Hematopoietic multipotent progenitor cell (in vitro differentiated cells): ENCODE results near the gene PTBP1. TPM values are rescaled to one million over a fixed set of nuclear protein-coding genes. Genes with fewer than 3 reads are reported as not detected.
"Not testable (repeated sequence)": the region's sequence is repeated elsewhere in the genome, so short reads cannot be mapped to it uniquely, and the experiment has no call there.

Experiments used
- DNase-seq, 3 donors: peaks; one replicate each; pipeline ENCODE4 v3.0.0-alpha.2; 2011 to 2015; ENCODE audit warnings: low read depth in 2 of 3, low spot score in 2 of 3
- total RNA-seq: library from RNA; depleted of rRNA; stranded (reverse); fragments of >200 nt; gene quantifications from one replicate; pipeline ENCODE4 v1.2.3, GENCODE V29; 2012

PTBP1 gene
- total RNA-seq, 1 donor, result 348 TPM

DNA sequence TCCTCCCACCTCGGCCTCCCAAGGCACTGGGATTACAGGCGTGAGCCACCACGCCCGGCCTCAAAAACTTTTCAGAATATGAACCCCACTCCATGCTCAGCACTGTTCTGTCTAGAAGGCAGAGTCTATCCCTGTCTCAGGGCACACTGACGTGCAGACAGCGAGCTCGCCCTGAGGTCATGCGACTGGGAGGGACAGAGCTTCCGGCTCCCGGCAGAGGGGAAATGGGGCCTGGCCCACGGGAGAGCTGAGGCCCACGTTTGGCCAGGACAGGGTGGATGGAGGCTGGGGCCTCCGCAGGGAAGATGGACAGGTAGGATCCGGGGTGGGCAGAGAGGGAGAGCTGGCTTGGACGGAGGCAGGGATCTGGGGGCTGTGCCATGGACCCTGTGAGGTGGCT lies 27.6 kb downstream of the PTBP1 start:
- DNase-seq, result no peak

GRCh38 chr19:825897-826644 lies 28.8 kb downstream of the PTBP1 start:
- no peak for DNase-seq

- DNase-seq, result no peak
Observed at GRCh38 chr19:827314-827709, 30.1 kb downstream of the PTBP1 start.

DNA sequence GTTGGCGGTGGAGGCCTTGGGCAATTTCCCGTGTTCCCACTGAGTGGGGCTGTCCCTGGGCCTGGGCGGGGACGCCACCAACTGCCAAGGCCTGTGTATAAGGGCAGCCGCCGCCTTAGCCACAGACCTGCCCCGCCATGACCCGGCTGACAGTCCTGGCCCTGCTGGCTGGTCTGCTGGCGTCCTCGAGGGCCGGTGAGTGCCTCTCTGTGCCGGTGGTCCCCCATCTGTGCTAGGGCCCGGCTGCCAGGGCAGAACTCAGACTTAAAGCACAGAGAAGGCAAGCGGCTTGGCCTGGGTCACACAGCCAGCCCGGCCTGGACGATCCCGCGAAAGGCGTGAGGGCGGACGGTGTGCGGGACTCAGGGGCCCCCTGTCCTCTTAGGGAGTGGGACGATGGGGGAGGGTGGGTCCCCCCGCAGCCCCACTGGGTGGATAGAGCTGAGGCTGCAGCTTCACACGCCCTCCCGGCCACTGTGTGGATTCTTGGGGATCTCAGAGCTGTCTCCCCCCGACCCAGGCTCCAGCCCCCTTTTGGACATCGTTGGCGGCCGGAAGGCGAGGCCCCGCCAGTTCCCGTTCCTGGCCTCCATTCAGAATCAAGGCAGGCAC lies 30.6 kb downstream of the PTBP1 start, which contains the start of gene AZU1:
Gene AZU1, plus strand, starts transcription at position 128 of the 612 bp plus-strand sequence. Its CDS starts 10 bp downstream, at position 138.
- DNase-seq, result no peak

- no peak for DNase-seq
Observed at GRCh38 chr19:829129-829758, 32.0 kb downstream of the PTBP1 start.

DNA sequence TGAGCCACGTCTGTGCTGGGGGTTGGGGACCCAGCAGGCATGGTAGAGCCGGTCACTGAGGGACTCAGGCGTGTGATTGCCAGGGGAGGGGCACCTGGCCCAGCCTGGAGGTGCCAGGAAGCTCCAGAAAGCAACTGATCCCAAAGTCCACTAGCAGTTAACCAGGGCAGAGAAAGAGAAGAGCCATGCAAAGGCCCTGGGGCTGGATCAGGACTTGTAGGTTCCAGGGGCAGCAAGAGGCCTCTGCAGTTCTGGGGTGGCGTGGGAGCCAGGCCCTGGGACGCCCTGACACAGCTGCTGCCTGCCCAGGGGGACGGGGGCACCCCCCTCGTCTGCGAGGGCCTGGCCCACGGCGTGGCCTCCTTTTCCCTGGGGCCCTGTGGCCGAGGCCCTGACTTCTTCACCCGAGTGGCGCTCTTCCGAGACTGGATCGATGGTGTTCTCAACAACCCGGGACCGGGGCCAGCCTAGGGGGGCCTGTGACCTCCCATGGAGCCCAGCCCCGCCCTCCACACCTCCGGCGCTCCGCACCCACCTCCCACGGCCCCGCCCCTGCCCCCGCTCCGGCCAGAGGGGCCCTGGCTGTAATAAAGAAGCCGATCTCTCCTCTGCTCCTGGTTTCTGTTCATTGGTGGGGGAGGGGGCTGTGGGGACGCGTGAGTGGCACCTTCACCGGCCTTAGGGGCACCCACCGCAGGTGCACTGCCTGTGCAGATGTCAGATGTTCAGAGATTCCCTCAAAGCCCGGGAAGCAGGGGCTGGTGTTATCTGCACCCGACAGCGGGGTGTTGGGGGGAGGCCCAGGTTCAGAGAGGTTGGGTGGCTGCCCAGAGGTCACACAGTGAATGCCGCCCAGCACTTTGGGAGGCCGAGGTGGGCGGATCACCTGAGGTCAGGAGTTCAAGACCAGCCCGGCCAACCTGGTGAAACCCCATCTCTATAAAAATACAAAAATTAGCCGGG lies 34.4 kb downstream of the PTBP1 start:
- DNase-seq, result no peak

- DNase-seq, result no peak
Observed at GRCh38 chr19:834216-834615, 37.0 kb downstream of the PTBP1 start.

DNA sequence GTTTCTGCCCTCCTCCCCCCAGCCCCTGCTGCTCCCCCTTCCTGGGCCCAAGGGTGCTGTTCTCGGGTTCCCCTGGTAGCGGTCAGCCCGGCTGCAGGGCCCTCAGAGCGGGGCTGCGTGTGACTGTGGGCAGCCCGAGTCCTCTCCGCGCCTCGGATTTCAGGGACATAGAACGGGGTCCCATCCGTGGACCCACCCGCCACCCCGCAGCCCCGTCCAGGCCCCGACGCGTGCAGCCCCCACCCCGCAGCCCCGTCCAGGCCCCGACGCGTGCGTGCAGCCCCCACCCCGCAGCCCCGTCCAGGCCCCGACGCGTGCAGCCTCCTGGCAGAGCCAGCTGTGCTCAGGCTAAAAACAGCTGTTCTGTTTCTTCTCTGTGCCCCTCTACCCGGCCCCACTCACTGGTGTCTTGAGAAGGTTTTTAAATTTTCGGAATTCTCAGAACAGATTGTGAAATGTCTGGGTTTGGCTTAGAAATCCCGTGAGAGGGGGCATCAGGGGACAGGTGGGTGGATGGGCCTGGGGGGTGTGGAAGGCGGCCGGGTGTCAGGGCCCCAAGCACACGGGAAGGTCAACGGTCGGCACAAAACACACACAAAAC lies 38.1 kb downstream of the PTBP1 start:
- DNase-seq, result no peak

- no peak for DNase-seq
Observed at GRCh38 chr19:840519-841206, 43.4 kb downstream of the PTBP1 start, which contains the start of gene PRTN3. Gene PRTN3 (plus strand): TSS chr19:840999. CDS start chr19:841009, 10 bp downstream.

GRCh38 chr19:842802-843179 lies 45.5 kb downstream of the PTBP1 start:
- not testable (repeated sequence) for DNase-seq

DNA sequence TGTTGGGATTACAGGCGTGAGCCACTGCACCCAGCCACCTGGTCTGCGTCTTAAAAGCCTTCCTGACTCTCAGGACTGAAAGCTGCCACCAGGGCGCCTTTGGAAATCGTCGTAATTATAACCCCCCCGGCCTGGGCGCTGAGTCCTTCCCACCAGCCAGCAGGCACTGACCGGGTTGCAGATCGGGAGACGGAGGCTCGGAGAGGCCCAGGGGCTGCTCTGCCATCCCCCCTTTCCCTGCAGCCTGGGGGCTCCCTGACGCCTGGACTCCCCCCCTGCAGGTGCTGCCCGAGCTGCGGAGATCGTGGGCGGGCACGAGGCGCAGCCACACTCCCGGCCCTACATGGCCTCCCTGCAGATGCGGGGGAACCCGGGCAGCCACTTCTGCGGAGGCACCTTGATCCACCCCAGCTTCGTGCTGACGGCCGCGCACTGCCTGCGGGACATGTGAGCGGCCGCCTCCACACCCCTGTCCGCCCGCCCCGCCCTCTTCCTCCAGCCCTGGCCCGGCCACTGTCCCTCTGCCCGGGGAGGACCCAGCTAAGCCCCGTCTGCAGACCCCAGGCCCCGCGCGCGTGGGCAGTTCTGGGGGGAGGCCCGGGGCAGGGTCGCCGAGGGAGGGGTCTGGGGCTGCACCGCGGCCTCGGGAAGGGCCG lies 46.1 kb downstream of the PTBP1 start:
- no peak for DNase-seq

DNA sequence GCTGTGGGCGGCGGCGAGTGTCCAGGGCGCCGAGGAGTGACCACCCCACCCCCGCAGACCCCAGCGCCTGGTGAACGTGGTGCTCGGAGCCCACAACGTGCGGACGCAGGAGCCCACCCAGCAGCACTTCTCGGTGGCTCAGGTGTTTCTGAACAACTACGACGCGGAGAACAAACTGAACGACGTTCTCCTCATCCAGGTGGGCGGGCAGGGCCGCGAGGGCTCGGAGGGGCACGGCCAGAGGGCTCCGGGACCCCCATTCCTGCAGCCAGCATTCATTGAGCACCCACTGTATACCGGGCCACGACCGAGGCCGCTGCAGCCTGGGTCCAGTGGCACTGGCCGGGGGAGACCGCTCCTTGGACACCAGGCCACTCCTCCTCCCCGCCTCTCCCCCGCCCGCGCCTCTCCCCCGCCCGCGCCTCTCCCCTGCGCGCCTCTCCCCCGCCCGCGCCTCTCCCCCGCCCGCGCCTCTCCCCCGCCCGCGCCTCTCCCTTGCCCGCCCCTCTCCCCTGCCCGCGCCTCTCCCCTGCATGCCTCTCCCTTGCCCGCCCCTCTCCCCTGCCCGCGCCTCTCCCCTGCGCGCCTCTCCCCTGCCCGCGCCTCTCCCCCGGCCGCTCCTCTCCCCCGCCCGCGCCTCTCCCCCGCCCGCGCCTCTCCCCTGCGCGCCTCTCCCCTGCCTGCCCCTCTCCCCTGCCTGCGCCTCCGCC lies 46.7 kb downstream of the PTBP1 start:
- DNase-seq, result no peak

DNA sequence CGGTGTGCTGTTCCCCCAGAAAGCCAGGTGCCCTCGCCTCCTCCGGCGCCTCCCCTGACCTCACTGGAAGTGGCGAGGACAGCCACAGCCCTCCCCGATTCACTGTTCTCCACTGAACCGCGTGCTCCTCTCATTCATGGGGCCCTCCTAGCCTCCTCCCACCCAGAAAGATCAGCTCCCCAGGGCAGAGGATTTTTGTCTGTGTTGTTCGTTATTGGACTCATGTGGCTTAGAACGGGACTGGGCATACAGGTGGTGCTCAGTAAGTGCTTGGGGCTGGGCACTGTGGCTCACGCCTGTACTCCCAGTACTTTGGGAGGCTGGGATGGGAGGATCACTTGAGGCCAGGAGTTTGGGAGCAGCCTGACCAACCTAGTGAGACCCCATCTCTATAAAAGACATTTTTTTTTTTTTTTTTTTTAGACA lies 47.3 kb downstream of the PTBP1 start:
- peak in 1 of 3 donors; percentile 38 for DNase-seq

DNA sequence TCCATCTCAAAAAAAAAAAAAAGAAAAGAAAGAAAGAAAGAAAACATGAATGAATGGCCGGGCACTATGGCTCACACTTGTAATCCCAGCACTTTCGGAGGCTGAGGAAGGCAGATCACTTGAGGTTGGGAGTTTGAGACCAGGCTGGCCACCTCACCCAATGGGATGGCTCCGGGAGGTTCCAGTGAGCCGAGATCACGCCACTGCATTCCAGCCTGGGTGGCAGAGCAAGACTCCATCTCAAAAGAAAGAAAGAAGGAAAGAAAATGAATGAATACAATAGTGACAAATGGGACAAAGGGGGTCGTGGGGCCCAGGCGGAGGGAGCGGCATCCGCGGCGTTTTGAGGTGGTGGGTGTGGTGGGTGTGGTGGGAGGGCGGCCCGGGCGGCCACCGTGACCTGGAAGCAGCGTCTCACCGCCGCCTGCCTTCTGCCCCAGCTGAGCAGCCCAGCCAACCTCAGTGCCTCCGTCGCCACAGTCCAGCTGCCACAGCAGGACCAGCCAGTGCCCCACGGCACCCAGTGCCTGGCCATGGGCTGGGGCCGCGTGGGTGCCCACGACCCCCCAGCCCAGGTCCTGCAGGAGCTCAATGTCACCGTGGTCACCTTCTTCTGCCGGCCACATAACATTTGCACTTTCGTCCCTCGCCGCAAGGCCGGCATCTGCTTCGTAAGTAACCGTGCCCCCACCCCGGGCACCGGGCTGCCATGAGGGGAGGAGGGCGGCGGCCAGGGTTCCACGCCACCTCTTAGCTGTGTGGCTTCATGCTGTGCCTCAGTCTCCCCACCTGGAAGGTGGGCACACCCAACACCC lies 48.7 kb downstream of the PTBP1 start:
- DNase-seq, result no peak

DNA sequence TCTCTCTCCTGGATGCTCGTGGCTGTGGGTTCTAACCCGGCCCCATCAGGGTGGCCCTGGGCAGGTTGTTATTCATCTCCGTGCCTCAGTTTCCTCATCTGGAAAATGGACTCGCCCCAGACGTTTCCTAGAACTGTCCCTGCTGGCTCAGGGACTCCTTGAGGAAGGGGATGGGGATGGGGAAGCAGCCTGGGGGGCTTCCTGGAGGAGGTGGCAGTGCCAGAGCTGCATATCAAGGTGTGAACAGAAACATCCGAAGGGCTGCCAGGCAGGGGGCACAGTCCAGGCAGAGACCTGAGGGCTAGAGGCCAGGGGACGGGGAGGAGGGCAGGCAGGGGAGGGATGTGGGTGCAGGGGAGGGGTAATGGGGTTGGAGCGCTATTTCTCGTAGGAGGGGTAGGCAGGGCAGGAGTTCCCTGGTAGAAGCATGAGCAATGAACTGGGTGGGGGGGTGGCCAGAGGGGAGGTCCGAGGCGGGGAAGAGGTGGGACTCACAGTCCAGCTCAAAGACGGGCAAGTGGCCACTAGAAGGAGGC lies 51.2 kb downstream of the PTBP1 start:
- no peak for DNase-seq

DNA sequence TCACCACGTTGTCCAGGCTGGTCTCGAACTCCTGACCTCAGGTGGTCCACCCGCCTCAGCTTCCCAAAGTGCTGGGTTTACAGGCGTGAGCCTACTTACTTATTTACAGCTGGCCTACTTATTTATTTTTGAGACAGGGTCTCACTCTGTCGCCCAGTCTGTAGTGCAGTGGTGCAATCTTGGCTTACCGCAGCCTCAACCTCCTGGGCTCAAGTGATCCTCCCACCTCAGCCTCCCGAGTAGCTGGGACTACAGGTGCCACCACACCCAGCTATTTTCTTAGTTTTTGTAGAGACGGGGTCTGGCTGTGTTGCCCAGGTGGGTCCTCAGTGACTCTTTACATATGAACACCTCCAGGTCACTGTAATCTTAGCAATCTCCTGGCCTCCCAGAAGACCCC lies 51.9 kb downstream of the PTBP1 start:
- not testable (repeated sequence) for DNase-seq

- peak in 1 of 3 donors; percentile 49 for DNase-seq
Observed at GRCh38 chr19:850221-850978, 53.1 kb downstream of the PTBP1 start.
